ENCODE results near the gene NEIL1.
"Not testable (repeated sequence)": the region's sequence is repeated elsewhere in the genome, so short reads cannot be mapped to it uniquely, and the experiment has no call there.

The NEIL1 gene, protein sequence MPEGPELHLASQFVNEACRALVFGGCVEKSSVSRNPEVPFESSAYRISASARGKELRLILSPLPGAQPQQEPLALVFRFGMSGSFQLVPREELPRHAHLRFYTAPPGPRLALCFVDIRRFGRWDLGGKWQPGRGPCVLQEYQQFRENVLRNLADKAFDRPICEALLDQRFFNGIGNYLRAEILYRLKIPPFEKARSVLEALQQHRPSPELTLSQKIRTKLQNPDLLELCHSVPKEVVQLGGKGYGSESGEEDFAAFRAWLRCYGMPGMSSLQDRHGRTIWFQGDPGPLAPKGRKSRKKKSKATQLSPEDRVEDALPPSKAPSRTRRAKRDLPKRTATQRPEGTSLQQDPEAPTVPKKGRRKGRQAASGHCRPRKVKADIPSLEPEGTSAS

DNA sequence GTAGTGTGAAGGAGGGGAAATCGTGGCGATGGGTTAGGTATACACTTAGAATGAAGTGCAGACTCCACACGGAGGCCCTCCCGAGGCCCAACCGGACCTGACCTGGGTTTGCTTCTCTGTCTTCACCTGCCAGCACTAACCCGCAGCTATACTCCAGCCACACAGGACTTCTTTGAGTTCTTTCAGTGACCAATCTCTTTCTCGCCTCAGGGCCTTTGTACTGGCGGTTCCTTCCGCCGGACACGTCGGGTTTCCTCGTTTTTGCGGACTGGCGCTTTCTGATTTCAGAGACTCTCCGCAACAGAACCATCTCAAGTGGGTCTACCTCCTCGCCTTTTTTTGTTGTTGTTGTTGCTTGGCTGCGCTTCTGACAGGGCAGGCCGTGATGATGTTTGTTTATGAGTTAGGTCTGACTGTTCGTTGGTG lies at the start of gene NEIL1:
Gene NEIL1, plus strand, starts transcription at position 244 of the 426 bp plus-strand sequence. CDS start 1,867 bp downstream, outside the sequence.
- peak; percentile 20 for DNase-seq

DNA sequence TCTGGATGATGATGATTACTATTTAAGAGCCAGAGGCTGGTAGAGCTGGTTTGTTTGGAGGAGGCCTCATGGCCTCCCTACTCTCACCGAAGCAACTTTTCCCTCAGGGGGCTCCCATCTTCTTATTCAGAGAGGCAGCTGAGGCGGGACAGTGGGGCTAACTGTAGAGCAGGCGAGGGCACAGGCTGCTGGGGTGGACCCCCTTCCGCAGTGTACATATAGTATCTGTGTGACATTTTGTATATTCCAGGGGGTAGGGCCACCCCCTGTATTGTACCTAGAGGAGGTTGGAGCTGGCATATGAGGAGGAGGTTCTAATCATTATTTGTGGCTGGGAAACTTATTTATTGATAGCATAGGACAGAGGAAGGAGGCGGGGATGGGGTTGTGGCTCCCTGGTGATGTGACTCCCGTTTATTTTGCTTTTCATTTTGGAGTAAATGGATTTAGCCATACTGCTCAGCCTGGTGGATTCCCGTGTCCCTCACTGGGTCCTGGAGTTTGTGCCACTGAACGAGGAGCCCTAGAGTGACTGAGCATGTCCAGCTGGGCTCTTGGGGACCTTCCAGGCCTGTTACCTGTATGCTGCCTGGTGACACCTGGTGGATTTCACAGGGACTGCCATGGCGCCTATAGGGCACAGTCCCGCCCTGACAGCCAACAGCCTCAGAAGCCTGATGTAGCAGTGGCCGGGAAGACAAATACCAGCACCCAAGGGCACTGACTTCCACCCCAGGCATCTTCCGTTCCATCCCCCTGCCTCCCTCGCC lies 48.1 kb upstream of the NEIL1 start:
- DNase-seq: not testable (repeated sequence)

DNA sequence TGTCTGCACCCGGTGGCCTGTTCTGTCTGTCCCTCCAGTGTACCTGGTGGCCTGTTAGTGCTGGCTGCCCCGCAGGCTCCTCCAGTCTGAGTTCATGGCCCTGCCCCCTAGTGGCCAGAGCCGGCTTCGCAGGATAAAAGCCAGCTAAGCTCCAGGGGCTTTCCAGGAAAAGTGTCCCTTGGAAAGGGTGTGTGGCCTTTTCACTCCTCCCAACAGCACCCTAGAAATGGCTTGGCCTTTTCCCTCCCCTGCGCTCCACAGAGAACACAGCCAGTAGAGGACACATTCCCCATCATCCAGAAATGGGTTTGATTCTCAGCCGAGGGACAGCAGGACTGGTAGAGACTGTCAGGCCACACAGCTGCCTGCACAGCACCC lies 47.5 kb upstream of the NEIL1 start:
- peak; percentile 18 for DNase-seq

DNA sequence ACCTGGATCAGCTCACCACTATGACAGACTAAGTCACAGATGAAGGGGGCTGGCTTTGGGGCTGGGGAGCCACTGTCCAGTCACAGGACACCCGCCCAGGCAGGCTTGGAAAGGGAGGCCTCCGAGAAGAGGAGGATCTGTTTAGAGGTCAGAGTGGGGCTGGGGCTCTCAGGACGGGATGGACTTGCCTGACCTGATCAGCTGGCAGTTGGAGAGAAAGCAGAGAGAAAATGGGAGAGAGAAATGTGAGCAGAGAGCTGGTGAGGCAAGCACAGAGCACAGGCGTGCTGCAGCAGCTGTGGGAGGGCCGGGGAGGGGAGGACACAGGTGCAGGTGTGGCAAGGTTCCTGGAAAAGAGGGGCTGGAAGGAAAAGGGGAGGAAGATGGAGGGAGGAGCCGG lies 46.8 kb upstream of the NEIL1 start:
- DNase-seq: not testable (repeated sequence)

DNA sequence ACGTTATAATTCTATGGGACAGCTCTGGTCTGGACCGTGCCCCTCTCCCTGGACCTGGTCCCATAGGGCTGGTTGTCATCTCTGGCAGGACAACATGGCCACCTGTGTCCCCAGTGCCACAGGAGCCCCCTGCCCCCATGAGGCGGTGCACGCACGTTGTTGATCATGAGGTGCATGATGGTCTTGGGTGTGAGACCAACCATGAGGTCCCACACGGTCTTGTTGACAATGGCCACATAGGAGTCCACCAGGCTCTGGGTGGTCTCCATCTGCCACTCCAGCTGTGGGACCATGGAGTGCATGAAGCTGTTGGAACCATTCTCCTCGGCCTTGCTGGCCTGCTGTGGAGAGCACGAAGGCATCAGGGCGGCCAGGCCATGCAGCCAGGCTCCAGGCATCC lies 44.5 kb upstream of the NEIL1 start:
- DNase-seq: no peak

DNA sequence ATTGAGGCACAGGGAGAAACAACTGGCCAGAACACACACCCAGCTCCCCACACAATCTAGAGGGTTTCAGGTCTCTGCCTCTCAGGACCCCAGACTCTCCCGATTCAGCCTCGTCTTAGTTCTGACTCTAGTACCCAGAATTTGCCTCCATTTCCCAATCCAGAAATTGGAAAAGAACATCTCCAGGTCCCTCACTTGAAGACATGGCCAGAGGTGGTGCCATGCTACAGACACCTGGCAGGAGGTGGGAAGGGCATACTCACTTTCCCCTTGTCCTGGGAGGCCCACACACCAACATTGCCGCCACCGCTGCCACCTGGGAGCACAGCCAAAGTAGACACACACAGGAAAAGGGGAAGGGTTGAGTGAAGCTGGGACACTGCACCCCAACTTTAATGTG lies 44.1 kb upstream of the NEIL1 start:
- not testable (repeated sequence) for DNase-seq

DNA sequence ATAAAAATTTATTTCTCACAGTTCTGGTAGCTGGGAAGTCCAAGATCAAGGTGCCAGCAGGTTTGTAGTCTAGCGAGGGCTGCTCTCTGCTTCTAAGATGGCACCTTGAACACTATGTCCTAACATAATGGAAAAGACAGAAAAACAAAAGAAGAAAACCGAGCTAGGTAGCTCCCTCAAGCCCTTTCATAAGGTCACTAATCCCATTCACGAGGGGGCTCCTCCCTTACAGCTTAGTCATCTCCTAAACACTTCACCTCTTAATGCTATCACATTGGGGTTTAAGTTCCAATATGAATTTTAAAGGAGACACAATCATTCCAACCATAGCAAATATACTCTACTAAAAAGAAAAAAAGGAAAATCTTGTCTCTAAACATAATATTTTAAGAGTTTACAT lies 40.7 kb upstream of the NEIL1 start:
- DNase-seq: no peak

DNA sequence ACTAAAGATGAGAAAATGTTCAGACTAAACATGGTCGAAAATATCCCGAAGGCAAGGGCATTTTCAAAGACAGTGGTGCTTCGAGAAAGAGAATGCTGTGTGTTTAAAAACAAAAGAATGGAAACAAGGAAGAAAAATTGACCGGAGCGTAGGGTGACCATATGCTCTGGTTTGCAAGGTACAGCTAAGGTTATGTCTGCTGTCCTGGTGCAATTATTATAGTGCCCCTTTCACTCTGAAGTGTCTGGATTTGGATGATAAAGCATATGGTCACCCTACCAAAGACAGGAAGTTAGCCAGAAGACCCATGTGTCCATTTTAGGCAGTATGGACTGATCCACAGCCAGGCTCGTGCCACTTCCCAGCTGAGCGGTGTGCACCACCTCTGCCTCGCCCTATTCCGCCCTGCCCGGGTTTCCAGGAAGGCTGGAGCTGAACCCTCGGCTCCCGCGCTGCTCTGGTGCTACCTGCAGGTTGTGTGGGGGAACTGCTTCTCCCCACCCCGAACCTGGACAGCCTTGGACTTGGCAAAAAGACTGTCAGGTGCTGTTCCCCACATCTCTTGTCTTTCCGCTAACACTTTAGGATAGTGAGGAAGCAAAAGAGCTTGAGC lies 39.0 kb upstream of the NEIL1 start:
- DNase-seq: peak; percentile 16

DNA sequence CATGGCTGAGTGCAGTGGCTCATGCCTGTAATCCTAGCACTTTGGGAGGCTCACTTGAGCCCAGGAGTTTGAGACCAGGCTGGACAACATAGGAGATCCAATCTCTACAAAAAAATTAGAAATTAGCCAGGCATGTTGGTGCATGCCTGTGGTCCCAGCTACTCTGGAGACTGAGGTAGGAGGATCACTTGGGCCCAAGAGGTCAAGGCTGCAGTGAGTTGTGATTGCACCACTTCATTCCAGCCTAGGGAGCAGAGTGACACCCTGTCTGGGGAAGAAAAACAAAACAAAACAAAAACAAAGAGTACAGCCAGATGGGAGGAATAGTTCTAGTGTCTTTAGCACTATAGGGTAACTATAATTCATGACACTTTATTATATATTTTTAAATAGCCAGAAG lies 37.1 kb upstream of the NEIL1 start:
- DNase-seq: no peak

DNA sequence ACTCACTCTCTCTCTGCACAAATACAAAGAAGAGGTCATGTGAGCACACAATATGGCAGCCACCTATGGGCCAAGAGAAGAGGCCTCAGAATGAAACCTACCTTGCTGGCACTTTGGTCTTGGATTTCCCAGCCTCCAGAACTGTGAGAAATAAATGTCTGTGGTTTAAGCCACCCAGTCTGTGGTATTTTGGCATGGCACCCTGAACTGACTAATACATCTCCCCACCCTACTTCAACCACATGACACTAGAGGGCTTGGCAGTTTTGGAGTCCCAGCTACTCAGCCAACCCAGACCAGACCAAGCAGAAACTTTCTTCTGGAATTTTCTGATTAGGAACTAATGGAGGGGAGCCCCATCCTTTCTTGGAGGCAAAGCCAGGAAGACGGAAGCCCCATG lies 34.3 kb upstream of the NEIL1 start:
- DNase-seq: not testable (repeated sequence)

DNA sequence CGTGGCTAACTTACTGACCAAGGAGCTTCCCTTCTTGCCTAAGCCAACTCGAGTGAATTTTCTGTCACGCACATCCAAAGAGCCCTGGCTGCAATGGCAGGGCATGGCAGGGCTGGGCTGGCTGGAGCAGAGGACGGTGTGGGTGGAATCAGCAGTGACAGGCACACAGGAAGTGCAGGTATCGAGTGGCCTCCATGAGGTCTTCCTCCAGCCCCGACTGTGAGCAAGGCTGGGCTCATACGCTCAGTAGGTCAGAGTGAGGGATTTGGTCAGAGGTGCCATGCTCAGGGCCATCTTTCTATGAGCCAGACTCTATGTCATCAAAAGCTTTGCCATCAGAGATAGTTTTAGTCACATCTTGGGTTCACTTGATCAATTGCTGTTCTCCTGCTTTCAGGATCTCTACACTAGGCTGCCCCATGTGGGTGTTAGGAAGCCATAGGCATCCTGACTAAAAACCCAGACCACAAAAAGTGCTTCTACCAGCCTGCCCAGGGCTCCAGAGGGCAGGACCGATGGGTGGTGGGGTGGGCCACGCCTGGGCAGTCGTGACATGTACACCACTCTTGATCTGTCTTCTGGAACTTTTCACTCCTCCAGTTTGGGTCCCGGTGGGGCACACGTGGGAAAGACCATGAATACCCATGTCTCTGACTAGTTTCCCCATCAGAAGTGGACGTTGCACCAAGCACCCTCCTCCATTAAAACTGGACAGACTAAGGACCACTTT lies 33.6 kb upstream of the NEIL1 start:
- no peak for DNase-seq

DNA sequence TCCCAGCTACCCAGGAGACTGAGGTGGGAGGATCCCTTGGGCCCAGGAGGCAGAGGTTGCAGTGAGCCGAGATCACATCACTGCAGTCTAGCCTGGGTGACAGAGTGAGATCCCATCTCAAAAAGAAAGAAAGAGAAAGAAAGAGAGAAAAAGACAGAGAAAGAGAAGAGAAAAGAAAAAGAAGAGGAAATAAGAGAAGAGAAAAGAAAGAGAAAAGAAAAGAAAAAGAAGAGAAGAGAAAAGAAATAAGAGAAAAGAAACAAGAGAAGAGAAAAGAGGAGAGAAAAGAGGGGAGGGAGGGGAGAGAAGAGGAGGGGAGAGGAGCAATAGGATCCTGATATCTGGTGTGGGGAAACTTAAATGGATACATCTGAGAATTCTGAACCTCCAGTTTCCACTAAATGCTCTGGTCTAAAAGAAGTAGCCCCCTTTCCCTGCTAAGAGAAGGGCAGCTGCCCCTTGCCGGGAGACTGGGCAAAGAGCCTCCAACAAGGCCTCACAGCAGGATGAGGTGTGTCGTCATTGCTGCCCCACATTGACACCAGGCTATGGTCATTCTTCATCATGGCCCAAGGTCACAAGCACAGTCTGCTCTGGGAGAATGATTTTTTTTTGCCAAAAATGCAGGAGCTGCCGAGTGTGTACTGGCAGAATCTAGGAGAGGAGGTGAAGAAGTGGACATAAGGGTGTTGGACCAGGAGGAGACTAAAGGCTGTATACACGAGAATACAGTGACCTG lies 32.1 kb upstream of the NEIL1 start:
- DNase-seq: no peak

DNA sequence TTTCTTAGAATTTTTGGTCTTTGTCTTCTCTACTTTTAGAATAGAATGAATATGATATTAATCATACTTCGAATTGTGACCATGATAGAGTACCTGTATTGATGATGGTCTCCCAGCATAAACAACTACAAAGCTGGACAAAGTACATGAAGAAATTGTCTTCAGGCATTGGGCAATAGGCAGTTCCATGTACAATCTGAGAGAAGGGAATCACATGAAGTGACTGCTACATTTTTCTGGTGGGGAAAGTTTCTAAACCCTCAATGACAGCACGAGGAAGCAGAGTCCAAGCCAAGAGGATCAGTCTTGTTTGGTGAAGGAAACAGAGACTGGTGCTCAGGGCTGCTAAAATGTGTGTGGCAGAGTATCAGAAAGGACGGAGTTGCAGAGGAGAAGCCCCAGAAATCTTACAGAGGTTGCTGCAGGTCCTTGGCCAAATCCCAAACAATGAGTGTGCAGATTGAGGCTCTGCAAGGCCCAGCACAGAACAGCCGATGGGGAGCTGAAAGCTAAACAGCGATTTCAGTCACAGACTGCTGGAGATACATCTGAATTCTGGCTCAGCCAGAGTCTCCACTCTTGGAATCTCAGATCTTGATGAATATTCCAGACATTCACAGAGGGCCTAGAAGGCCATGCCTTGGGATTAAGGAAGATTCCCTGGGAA lies 27.5 kb upstream of the NEIL1 start:
- DNase-seq: not testable (repeated sequence)

DNA sequence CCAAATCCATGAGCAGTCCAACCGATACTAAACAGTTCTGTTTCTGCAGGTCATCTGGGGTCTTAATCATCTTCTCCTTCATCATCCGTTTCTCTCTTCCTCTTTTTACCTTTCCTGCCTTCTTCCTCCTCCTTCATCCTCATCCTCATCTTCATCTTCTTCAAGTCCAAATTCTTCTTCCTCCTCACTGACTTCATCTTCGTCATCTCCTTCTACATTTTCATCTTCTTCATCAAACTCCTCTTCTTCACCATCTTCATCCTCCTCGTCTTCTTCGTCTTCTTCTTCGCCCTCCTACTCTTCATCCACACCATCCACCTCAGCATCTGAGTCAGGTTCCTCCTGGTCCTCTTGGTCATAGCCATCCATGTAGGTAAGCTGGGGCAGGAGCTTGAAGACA lies 25.1 kb upstream of the NEIL1 start:
- no peak for DNase-seq

DNA sequence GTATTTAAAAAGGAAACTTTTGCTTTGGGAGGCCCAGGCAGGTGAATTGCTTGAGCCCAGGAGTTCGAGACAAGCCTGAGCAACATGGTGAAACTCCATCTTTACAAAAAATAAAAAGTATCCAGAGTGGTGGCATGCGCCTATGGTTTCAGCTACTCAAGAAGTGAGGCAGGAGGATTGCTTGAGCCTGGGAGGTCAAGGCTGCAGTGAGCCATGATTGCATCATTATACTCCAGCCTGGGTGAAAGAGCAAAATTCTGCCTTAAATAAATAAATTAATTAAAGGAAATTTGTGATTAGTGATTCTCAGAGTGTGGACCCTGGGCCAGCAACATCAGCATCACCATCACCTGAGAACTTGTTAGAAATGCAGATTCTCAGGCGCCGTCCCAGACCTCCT lies 20.9 kb upstream of the NEIL1 start:
- DNase-seq: no peak

DNA sequence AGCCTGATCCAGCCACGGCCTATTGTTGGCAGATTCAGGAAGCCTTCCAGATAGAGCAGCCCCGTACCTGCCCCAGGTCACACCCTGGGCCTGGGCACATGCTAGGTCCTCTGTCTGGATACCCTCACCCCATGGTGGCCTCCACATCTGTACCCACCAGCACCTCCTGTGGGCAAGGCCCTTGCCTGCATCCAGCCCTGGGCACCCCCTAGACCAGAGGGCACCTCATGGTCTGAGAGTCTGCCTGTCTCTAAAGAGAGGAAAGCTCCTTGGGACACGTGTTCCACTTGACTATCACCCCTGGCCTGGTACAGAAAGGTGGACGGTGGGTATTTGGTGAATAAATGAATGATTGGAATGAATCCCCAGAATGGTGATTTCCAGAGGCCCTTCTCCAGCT lies 19.8 kb upstream of the NEIL1 start:
- no peak for DNase-seq

DNA sequence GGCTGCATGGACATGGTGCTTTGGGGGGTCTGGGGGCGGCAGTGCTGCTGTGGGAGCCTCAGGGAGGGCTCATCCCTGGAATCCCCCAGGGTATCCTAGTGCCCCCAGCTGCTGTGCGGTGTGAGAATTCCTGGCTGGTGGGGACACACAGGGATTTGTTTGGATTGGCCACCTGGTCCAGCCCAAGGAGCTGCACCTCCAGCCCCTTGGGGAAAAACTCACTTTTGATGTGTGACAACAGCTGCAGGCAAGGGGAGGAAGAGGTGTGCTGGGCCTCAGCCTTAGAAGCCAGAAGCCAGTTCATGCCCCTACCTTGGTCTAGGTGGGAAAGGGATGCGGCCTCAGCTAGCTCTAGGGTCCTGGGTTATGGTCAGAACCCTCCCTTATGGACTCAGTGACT lies 19.3 kb upstream of the NEIL1 start:
- no peak for DNase-seq

DNA sequence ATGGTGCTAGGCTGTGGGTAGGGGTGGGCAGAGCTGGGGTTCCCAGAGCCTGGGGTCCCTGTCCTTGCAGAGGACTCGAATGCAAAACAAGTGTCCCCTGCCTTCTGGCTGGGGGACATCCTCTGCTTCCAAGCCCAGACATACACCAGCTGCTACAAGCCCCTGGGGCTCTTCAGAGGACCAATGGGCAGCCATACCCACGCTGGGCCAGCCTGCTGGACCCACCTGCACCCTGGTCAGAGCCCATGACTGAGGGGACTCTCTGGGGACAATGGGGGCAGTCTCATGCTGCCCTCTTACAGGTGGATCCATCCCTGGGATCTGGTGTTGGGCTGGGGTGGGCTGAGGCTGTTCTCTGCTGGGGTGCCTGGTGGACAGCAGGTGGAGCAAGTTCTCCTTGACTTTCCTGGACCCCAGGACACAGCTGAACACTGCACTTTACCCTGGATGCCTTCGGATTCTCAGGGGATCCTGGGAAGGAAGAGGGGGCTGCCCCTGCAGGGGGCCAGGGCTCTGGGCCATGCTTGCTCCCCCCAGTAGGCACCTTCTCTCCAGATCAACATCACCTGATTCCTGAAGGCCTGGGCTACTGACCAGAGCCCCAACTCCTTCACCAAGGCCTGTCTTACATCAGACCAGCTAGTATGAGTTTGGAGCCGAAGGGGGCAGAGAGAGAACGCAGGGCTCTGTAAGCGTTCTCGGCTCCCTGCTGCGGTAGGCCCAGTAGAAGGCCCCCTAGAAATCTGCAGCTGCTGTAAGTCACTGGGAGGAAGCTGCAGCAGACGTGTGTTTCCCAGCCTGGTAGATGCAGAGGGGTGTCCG lies 18.1 kb upstream of the NEIL1 start:
- no peak for DNase-seq

DNA sequence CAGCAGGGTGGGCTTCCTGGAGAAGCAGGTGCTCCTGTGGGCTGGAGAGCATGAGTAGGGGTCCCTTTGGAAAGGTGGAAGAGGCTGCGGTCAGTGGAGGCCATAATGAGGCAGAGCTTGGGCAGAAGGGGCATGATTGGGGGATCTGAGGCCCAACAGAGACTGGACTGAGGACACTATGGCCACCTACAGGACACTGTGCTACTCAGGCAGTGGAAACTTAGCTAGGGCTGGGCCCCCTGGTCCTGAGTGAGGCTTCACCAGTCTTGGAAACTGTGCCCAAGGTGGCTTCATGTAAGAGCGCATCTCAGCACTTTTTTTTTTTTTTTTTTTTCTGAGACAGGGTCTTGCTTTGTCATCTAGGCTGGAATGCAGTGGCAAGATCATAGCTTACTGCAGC lies 17.3 kb upstream of the NEIL1 start:
- no peak for DNase-seq

DNA sequence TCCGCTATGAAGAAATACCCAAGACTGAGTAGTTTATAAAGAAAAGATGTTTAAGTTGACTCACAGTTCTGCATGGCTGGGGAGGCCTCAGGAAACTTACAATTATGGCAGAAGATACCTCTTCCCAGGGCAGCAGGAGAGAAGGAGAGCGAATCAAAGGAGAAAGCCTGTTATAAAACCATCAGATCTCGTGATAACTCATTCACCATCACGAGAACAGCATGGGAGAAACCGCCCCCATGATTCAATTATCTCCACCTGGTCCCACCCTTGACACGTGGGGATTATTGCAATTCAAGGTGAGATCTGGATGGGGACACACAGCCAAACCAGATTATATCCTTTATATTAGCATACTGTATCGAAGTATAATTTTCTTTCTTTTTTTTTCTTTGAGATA lies 14.7 kb upstream of the NEIL1 start:
- not testable (repeated sequence) for DNase-seq
